Thoracic aorta (tissue), 2 donors: ENCODE results near the gene CERS5. TPM values are rescaled to one million over a fixed set of nuclear protein-coding genes. Genes with fewer than 3 reads are reported as not detected.

Experiments
- ATAC-seq: fragments of 150-250 bp; one replicate; pipeline ENCODE4 v1.8.0; 2017; ENCODE audit warnings: low read depth; ENCODE audit not compliant: insufficient number of reproducible peaks, low FRiP score
- DNase-seq: peaks from one replicate; pipeline ENCODE4 v3.0.0-alpha.2; 2020; ENCODE audit warnings: low spot score
- H3K27ac ChIP-seq, 2 donors: fragments of 200-600 bp; sonication (generic); 1 replicate in 1 of 2; 2 replicates in 1 of 2; pipeline ENCODE4 v1.5.1; 2016; ENCODE audit warnings: mild to moderate bottlenecking in 2 of 2, moderate library complexity in 2 of 2
- H3K27me3 ChIP-seq: fragments of 200-600 bp; sonication (generic); replicated peaks from 2 replicates; pipeline ENCODE4 v1.6.0; 2016; ENCODE audit warnings: mild to moderate bottlenecking; ENCODE audit not compliant: insufficient read depth
- H3K36me3 ChIP-seq: fragments of 200-600 bp; sonication (generic); one replicate; pipeline ENCODE4 v1.5.1; 2016
- H3K4me1 ChIP-seq, 2 donors: fragments of 200-600 bp; sonication (generic); 1 replicate in 1 of 2; 2 replicates in 1 of 2; pipeline versions ENCODE4 v1.5.1 to v1.6.0; 2016; ENCODE audit warnings: low read depth in 2 of 2, mild to moderate bottlenecking in 1 of 2; ENCODE audit not compliant: control insufficient read depth in 1 of 2
- H3K4me3 ChIP-seq: fragments of 200-600 bp; sonication (generic); 2 replicates; pipeline ENCODE4 v1.5.1; 2016; ENCODE audit warnings: mild to moderate bottlenecking
- H3K9me3 ChIP-seq: fragments of 200-600 bp; sonication (generic); 2 replicates; pipeline ENCODE4 v1.5.1; 2016
- total RNA-seq, 2 donors: library from RNA; depleted of rRNA; stranded (reverse); fragments of >200 nt; gene quantifications; one replicate each; pipeline versions ENCODE4 v1.1.0 to v1.2.3, GENCODE V29; 2016
- TF ChIP-seq, protein P1 (sequence below): fragments of 200-600 bp; sonication (generic); IDR thresholded peaks from one replicate; pipeline ENCODE4 v1.5.1; 2019; ENCODE audit warnings: antibody characterized with exemption

CERS5 gene
- total RNA-seq, 2 donors from 2014 or later = 34.6 to 73.5 TPM

DNA sequence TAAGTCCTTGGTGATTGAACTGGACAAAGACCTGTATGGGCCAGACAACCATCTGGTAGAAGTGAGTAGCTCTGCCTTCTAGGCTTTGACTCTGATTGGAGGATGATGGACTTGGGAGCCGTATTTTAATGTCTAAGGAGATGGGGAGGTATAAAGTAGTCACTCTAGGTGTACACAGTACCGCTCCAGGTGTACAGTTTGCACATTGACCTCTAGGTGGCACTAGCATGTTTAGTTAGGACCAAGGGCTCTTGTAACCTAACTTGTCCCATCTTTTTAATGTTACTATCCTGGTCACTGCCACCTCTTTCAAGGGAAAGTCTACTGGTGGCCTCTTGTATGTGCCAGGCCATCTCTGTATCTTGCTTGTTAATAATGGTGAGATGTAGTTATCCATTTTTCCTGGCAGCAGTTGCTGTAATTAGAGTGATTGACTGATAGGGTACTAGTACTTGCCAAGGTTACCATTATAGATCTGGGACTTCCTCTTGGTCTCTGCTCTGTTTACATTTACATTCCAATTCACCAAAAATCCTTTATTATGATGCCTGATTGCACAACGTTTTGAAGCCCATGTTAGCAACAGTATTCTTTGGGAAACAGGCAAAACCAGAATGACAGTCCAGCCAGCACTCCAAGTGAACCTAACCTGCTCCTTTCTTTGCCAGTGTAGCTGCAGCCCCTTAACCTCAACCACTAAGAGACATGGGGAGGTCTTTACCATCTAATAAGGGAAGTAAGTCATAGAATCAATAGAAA is 78.4 kb downstream of the CERS5 start:
- ATAC-seq (no peak), DNase-seq (no peak)
- H3K27ac ChIP-seq = peak overlapping the region; percentile 7 to 12

DNA sequence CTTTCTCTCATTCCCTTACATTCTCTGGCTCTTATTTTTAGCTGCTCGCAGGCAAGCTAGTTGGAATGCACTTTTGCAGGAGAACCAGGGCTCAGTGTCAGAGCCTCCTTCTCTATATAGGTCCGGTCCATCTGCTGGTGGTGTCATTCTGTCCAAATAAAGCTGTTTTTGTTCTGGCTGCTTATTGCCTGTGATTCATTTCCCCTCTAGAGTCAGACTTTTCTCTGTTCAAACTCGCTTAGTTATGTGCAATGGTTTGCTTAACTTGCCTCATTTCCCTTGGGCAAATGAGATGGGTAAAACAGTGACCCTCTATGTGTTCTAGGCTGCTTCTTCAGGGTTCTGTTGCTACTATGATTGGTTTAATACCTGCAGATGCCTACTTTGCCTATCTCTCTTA is 79.2 kb downstream of the CERS5 start:
- DNase-seq (no peak), ATAC-seq (no peak)
- Histone ChIP-seq H3K9me3 (no peaks in the 10 kb centered on the region), H3K36me3 (peaks cover 44% of the 10 kb centered on the region), H3K4me3 (no peak overlapping the region), H3K4me1 (peaks cover 3 to 32% of the 10 kb centered on the region in 2 donors), H3K27ac (peak overlapping the region; percentile 7 to 12), H3K27me3 (no peaks in the 10 kb centered on the region)
- TF ChIP-seq, protein P1, sequence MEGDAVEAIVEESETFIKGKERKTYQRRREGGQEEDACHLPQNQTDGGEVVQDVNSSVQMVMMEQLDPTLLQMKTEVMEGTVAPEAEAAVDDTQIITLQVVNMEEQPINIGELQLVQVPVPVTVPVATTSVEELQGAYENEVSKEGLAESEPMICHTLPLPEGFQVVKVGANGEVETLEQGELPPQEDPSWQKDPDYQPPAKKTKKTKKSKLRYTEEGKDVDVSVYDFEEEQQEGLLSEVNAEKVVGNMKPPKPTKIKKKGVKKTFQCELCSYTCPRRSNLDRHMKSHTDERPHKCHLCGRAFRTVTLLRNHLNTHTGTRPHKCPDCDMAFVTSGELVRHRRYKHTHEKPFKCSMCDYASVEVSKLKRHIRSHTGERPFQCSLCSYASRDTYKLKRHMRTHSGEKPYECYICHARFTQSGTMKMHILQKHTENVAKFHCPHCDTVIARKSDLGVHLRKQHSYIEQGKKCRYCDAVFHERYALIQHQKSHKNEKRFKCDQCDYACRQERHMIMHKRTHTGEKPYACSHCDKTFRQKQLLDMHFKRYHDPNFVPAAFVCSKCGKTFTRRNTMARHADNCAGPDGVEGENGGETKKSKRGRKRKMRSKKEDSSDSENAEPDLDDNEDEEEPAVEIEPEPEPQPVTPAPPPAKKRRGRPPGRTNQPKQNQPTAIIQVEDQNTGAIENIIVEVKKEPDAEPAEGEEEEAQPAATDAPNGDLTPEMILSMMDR = no peak

More for the DNA sequence above, 78.4 kb downstream of the CERS5 start:
- TF ChIP-seq, protein P1 = peak; percentile 81
- Histone ChIP-seq H3K27me3 (no peaks in the 10 kb centered on the region), H3K4me1 (peaks cover 3 to 32% of the 10 kb centered on the region in 2 donors), H3K4me3 (no peak overlapping the region), H3K9me3 (no peaks in the 10 kb centered on the region), H3K36me3 (peaks cover 50% of the 10 kb centered on the region)

DNA sequence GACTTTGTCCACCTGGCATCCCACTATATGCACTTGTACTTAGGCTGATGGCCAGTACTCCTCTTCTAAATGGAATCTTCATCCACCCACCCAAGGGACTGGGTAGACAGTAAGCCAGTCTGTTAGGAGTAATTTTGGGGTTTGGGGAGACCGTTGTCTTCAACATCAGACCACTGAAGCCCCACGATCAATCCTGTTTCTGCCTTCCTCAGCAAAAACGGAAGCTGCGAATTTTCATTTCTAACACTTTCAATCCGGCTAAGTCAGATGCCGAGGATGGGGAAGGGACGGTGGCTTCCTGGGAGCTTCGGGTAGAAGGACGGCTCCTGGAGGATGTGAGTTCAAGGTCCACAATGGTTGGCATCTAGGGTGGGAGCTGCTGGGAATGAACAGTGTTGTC is 80.0 kb downstream of the CERS5 start:
- H3K27ac ChIP-seq = no peak overlapping the region

DNA sequence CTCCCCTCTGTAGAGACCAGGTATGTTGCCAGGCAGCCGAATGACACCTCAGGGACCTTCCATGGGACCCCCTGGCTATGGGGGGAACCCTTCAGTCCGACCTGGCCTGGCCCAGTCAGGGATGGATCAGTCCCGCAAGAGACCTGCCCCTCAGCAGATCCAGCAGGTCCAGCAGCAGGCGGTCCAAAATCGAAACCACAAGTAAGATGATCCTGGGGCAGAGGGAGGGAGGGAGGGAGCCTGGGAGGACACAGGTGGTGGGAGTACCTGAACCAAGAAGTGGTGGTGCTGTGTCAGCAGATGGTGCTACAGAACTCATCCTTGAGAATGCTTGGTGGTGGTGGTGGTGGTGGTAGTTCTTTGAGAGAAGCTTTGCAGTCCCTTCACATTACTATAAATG is 81.0 kb downstream of the CERS5 start:
- Histone ChIP-seq H3K27ac (peak overlapping the region; percentile 91 to 95), H3K27me3 (no peaks in the 10 kb centered on the region), H3K4me1 (peaks cover 3 to 32% of the 10 kb centered on the region in 2 donors), H3K4me3 (peak overlapping the region; percentile 75), H3K9me3 (no peaks in the 10 kb centered on the region), H3K36me3 (peaks cover 29% of the 10 kb centered on the region)
- ATAC-seq (no peak), DNase-seq (no peak)
- TF ChIP-seq, protein P1 = no peak

More for the DNA sequence above, 80.0 kb downstream of the CERS5 start:
- TF ChIP-seq, protein P1 = no peak
- H3K36me3 ChIP-seq = peaks cover 37% of the 10 kb centered on the region
- H3K4me1 ChIP-seq = peaks cover 3 to 32% of the 10 kb centered on the region in 2 donors
- DNase-seq (no peak), ATAC-seq (no peak)
- no peak overlapping the region for H3K4me3 ChIP-seq
- H3K9me3 ChIP-seq = no peaks in the 10 kb centered on the region
- H3K27me3 ChIP-seq = no peaks in the 10 kb centered on the region

DNA sequence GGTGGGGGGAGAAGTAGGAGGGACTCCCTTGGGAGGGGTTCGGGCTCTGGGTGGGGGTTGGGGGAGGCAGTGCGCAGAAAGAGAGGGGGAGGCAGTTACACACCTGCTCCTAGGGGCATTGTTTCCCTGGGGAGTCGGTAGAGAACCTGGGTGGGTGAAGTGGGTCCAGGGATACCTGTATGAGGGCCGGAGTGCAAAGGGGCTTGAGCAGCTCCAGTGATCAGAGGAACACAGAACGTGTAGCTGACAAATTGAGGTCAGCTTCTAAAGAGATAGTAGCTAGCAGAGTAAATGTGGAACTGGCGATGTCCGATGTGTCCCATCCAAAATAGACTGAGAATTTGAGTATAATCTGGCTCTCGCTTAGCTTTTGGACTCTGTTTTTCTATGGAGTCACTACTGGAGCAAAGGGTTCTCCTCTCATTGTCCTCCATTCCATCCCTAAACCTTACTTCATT is 81.5 kb downstream of the CERS5 start:
- Histone ChIP-seq H3K4me3 (peak overlapping the region; percentile 75), H3K36me3 (peaks cover 25% of the 10 kb centered on the region), H3K4me1 (peaks cover 3 to 32% of the 10 kb centered on the region in 2 donors), H3K27ac (peak overlapping the region; percentile 91 to 95), H3K9me3 (no peaks in the 10 kb centered on the region), H3K27me3 (no peaks in the 10 kb centered on the region)
- TF ChIP-seq, protein P1 = no peak
- DNase-seq (no peak), ATAC-seq (no peak)
